Urothelium cell line (cell line): ENCODE measurements around the gene ZNF660.
"Not testable (repeated sequence)": the region's sequence is repeated elsewhere in the genome, so short reads cannot be mapped to it uniquely, and the experiment has no call there.

Experiments used
- DNase-seq: peaks from one replicate; pipeline ENCODE4 v3.0.0; 2011; ENCODE audit warnings: low spot score, mixed read lengths
- FAIRE-seq: peaks from 2 replicates; lab custom pipeline; 2011; peaks lifted over from hg19 to GRCh38; lab: Jason Lieb, UNC

Gene ZNF660

DNA sequence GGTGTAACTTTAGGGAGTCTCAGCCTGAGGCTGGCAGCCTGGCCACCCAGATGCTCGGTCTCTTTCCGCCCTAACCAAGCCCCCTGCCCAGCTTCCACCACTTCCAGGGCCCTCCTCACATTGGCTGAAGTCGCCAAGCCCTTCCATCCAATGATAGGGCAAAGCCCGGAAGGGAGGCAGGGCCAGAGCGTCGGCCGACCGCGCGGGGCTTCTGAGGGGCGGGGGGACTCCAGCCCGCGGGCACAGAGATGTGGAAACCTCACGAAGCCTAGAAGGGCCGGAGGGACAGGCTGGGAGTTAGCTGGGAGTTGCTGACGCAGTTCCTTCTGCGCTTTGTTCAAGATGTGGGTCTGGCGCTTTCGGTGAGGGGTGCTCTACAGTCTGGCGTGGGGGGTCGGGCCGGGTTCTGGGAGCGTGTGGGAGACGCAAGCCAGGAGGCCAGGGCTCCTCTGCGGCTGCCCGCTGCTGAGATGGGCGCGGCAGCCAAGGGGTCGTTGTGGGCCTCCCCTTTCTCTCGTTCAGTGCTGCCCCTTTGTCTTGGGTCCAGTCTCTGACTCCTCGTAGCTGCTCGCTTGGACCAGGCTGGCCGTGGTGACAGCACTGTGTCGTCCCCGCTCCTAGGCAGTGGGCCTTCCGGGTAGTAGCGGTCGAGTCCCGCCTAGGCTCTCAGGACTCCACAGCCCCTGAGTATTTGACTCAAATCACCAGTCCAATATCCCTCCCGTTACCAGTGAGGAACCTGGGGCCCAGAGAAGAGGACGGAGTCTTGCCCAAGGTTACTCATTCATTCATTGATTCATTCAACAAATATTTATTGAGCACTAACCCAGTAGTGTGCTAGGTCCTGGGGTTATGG is at the start of gene ZNF660:
TSS of gene ZNF660 (plus strand) at position 319 of the 856 bp plus-strand sequence. CDS start 9,230 bp downstream, outside the sequence.
- DNase-seq: peak; percentile 67
- no peak for FAIRE-seq

GRCh38 chr3:44535364-44535763 is 49.4 kb upstream of the ZNF660 start:
- DNase-seq (no peak), FAIRE-seq (peak; percentile 5)

DNA sequence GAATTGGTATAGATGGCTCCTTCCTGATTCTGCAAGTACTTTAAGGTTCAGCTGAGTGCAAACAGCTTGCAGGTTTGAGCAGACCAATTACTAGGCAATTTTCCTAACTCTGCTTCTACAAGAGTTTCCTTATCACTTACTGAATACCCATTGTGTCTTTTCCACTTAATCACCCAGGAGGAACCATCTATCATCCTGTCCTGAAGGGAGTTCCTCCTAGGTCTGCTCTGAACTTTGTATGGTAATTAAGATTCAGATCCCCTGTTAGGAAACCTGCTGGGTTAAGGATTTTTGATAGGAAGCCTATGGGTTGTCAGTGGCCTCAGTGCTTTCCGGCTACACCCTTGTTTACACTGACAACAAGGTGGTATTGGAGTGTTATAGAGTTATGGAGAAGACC is 40.0 kb upstream of the ZNF660 start:
- FAIRE-seq, DNase-seq: not testable (repeated sequence)

- peak; percentile 40 for DNase-seq
Observed at GRCh38 chr3:44554626-44555592, 29.9 kb upstream of the ZNF660 start, which contains the start of gene ZKSCAN7. Gene ZKSCAN7 (plus strand): TSS chr3:44555193. CDS start chr3:44557048, 1,855 bp downstream.

GRCh38 chr3:44555723-44556122 is 29.0 kb upstream of the ZNF660 start:
- no peak for DNase-seq
- no peak for FAIRE-seq

More at GRCh38 chr3:44554626-44555592, 29.9 kb upstream of the ZNF660 start, which contains the start of gene ZKSCAN7:
- peak; percentile 13 for FAIRE-seq

GRCh38 chr3:44557074-44557473 is 27.7 kb upstream of the ZNF660 start:
- no peak for FAIRE-seq
- DNase-seq: no peak

GRCh38 chr3:44561076-44561475 is 23.7 kb upstream of the ZNF660 start:
- no peak for FAIRE-seq
- DNase-seq: no peak

DNA sequence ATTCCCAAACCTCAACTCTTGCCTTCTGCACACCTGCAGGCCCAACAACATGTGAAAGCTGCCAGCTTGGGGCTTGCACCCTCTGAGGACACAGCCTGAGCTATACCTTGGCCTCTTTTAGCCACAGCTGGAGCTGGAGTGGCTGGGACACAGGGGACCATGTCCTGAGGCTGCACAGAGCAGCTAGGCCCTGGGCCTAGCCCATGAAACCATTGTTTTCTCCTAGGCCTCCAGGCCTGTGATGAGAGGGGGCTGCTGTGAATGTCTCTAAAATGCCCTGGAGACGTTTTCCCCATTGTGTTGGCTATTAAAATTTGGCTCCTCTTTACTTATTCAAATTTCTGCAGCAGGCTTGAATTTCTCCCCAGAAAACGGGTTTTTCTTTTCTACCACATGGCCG is 22.6 kb upstream of the ZNF660 start:
- no peak for DNase-seq
- no peak for FAIRE-seq

- FAIRE-seq: no peak
- DNase-seq: no peak
Observed at GRCh38 chr3:44568561-44568960, 16.2 kb upstream of the ZNF660 start.

DNA sequence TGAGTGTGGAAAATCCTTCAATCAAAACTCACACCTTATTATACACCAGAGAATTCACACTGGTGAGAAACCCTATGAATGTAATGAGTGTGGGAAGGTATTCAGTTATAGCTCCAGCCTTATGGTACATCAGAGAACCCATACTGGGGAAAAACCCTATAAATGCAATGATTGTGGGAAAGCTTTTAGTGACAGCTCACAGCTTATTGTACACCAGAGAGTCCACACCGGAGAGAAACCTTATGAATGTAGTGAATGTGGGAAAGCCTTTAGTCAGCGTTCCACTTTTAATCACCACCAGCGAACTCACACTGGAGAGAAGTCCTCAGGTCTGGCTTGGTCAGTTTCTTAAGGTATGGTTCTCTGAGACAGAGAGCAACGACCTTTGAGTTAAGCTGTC is 13.7 kb upstream of the ZNF660 start:
- DNase-seq: no peak
- no peak for FAIRE-seq

DNA sequence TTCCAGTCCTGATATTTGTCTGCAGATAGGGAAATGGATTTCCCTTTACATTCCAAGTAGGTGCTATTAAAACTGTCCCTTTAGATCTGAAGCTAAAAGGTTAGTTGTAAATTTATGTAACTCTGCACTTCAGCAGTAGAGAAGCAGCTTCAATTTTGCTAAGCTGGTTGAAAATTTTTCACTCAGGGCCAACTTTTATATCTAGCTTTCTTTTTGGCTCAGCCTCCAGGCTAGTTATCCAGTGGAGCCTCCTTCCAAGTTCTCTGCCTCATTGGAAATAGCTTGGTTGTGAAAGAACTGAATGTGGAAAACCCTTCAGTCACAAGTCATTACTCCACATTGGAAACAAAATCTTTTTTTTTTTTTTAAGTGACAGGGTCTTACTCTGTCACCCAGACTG is 8.2 kb upstream of the ZNF660 start:
- FAIRE-seq (no peak), DNase-seq (no peak)

GRCh38 chr3:44577354-44577952 is 7.3 kb upstream of the ZNF660 start:
- FAIRE-seq: peak; percentile 48
- not testable (repeated sequence) for DNase-seq

GRCh38 chr3:44578316-44578715 is 6.4 kb upstream of the ZNF660 start:
- FAIRE-seq, DNase-seq: not testable (repeated sequence)

DNA sequence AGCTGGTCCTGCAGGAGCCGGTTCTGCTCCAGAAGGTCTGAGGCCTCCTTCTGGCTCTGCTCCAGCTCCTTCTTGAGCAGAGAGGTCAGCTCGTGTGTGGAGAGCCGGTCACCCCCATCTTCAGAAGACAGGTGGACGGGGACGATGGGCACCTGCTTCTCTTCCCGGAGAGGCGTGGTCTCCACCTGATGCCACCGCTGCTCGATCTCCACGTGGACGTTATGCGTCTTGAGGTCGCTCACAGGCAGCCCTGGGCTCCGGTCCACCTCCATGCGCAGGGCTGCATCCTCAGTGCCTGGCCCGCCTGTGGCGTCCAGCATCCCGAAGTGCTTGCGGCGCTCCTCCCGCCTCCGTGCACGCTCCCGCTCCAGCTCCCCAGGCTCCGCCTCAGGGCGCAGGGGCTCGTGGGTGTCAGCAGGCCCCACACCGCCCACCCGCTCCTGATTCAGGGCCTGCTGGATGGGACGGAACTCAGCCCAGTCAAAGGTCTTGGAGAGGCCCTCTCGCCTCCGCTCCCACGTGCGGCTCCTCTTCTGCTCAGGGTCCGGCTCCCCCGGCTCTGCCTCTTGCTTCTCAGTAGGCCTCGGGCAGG is 5.7 kb upstream of the ZNF660 start:
- FAIRE-seq: not testable (repeated sequence)

GRCh38 chr3:44579749-44580148 is 5.0 kb upstream of the ZNF660 start:
- not testable (repeated sequence) for FAIRE-seq, DNase-seq

More for the DNA sequence above, 5.7 kb upstream of the ZNF660 start:
- not testable (repeated sequence) for DNase-seq

- not testable (repeated sequence) for DNase-seq, FAIRE-seq
Observed at GRCh38 chr3:44580971-44581370, 3.8 kb upstream of the ZNF660 start.

- FAIRE-seq: no peak
- DNase-seq: no peak
Observed at GRCh38 chr3:44596621-44597020, 11.9 kb downstream of the ZNF660 start.

DNA sequence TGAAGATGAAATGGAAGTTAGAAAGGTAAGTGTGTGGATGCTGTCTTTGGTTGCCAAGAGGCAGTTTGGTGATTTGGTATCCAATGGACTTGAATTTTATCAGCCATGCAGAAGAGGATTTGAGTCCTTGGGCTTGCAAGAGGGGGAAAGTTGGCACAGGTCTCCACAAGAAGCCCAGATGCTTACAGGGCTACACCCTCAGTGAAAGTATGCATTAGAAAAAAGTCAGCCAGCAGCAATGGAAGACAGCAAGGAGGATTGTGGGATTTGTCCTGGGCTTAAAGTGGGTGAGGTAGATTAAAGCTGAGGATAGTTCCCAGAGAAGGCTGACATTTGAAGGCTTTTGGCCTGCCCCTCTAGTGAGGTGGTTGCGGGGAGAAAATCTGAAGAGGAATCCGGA is 17.0 kb downstream of the ZNF660 start:
- no peak for FAIRE-seq
- DNase-seq: no peak

DNA sequence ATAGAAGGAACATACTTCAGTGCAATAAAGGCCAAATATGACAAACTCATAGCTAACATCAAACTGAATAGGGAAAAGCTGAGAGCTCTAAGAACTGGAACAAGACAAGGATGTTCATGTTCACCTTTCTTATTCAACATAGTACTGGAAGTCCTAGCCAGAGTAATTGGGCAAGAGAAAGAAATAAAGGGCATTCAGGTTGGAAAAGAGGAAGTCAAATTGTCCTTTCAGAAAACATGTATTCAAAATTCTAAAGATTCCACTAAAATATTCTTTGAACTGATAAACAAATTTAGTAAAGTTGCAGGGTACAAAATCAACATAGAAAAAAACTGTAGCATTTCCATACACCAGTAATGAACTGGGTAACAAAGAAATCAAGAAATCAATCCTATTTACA is 27.9 kb downstream of the ZNF660 start:
- FAIRE-seq: no peak
- no peak for DNase-seq

- DNase-seq (peak; percentile 92), FAIRE-seq (peak; percentile 32)
Observed at GRCh38 chr3:44624749-44625480, 40.2 kb downstream of the ZNF660 start, which contains the start of gene ZNF197. Gene ZNF197 (plus strand): TSS chr3:44625036. CDS start chr3:44629155, 4,119 bp downstream.
